AG09309 (cell line): ENCODE results near the gene MRPL9.

Experiments used
- DNase-seq: peaks from one replicate; pipeline ENCODE4 v3.0.0-alpha.2; 2010; ENCODE audit warnings: low read depth
- H3K4me3 ChIP-seq: 2 replicates; pipeline ENCODE4 v1.5.1; 2011; ENCODE audit warnings: mild to moderate bottlenecking, low read depth, low read length, moderate library complexity; ENCODE audit not compliant: control insufficient read depth
- TF ChIP-seq, protein P1 (sequence below): IDR thresholded peaks from 2 replicates; pipeline ENCODE4 v1.5.1; 2011; ENCODE audit warnings: mild to moderate bottlenecking, low read depth, low read length, inconsistent platforms; ENCODE audit not compliant: insufficient read depth, control insufficient read depth; ENCODE audit errors: missing control alignments

MRPL9 gene

DNA sequence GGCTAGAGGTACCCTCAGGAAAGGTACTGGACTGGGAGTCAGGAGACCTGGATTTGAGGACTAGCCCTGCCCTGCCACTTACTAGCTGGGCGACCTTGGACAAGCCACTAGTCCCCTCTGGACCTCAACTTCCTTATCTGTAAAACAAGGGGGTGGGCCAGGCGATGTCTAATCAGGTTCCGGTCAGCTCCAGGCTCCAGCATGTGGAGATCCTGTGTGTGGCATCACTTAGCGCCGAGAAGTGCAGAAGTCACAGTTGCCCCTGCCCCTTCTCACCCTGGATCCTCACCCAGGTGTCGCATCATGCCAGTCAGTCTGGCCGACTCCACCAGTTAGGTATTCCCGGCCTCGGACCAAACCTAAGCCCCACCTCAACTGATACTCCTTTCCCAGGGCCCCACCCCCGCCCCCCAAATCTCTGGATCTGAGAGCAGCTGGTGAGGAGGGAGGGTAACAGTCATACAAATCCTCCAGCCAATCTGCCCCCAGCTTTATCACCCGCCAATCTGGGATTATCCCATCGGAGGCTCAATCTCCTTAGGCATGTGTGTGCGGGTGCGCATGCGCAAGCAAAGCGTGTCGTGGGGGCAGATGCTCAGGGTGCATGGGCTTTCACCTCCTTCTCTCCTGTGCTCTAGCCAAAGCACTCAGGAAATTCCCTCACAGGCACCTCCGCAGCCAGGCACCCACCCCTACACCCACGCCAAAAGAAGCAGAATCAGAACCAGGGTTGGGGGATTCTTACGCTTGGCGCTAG, 52.1 kb downstream of the MRPL9 start:
- no peak for DNase-seq
- H3K4me3 ChIP-seq, result no peak overlapping the region
- TF ChIP-seq, protein P1, sequence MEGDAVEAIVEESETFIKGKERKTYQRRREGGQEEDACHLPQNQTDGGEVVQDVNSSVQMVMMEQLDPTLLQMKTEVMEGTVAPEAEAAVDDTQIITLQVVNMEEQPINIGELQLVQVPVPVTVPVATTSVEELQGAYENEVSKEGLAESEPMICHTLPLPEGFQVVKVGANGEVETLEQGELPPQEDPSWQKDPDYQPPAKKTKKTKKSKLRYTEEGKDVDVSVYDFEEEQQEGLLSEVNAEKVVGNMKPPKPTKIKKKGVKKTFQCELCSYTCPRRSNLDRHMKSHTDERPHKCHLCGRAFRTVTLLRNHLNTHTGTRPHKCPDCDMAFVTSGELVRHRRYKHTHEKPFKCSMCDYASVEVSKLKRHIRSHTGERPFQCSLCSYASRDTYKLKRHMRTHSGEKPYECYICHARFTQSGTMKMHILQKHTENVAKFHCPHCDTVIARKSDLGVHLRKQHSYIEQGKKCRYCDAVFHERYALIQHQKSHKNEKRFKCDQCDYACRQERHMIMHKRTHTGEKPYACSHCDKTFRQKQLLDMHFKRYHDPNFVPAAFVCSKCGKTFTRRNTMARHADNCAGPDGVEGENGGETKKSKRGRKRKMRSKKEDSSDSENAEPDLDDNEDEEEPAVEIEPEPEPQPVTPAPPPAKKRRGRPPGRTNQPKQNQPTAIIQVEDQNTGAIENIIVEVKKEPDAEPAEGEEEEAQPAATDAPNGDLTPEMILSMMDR, result no peak

DNA sequence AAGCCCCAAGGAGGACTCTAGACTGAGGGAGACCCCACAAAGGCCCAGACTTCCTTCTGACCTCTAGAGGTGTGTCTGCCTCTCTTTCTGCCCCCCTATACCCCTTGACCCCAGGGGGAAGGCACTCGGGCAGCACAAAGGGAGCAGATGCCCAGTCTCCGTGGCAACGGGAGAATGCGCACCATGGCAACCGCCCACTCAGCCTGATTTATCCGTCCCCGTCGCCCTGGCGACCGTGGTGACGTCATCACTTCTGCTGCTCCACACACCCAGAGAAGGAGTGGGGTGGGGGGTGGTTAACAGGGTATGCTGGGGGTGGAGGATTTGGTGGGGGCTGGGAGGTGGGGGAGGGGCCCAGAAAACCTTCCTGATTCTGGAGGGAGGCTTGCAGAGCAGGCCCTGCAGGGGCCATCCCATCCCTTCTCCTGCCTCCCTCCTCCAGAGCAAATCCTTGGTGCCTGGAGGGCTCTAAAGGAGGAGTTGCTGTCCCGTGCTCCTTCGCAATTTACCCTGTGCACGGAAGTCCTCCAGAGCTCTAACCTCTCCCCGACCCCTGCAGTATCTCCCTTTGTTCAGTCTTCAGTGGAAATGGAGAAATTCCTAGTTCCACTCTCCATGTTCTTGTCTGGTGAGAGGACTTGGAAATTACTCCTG, 53.0 kb downstream of the MRPL9 start:
- TF ChIP-seq, protein P1, result no peak
- no peak for DNase-seq
- no peak overlapping the region for H3K4me3 ChIP-seq
